NCI-H2196 (cell line): ENCODE data around the gene AFF3.
"Not testable (repeated sequence)": the region's sequence is repeated elsewhere in the genome, so short reads cannot be mapped to it uniquely, and the experiment has no call there.

Experiments
- DNase-seq: peaks from one replicate; lab custom pipeline; 2025; ENCODE audit not compliant: unreplicated experiment; lab: John Stamatoyannopoulos, UW

Gene AFF3

DNA sequence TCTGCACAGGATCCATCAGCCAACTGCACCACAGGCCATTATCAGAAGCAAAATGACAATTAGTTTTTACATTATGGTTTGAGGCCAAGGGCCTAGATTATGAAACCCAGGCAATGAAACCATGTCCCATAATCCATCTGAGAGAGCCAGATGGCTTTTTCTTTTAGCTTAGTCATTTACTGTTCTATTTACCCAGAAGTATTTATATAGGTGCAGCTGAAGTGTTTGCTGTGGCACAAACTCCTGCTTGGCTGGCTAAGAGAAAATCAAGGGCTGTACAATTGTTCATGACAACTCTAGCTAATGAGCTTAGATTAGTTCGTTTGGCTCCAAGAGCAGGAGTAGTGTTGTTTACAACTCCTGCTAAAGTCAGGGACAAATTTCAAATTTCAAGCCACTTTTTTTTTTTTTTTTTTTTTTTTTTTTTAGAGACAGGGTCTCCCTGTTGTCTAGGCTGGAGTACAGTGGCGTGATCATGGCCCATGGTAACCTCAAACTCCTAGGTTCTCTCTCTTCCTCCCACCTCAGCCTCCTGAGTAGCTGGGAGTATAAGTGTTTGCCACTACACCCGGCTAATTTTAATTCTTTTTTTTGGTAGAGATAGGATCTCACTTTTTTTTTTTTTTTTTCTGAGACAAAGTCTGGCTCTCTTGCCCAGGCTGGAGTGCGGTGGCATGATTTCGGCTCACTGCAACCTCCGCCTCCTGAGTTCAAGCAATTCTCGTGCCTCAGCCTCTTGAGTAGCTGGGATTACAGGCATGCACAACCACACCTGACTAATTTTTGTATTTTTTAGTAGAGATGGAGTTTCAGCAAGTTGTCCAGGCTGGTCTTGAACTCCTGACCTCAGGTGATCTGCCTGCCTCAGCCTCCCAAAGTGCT is 634.2 kb downstream of the AFF3 start:
- peak; percentile 90 for DNase-seq

DNA sequence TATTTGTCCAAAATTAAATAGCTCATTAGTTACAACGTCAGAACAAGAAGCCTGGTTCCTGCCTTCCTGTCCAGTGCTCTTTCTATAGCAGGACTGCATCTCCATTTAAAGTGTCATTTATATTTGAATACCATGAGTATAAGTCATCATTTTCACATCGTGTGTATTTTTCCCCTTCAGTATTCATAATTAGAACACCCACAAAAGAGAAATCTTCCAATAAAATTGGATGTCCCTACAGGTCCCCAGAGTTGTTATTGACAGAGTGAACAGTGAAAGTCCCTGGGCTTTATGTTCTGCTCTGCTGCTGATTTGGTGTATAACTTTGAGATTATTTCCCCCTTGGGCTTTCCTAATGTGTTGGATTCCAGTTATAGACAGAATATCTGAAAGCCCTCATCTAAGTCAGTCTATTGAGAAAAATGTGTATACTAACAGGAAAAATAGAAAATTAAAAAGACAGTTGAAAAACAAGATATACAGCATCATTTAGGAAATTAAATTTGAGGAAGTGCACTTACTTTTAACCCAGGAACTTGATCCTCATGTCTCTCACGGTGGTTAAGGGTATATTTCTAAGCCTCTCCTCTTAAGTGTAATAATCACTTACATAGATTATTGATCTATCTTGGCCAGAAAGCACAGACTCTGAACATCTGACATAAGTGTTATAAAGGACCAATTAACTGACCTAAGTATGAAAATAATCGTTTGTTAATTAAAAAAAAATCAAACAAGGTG is 637.4 kb downstream of the AFF3 start:
- DNase-seq: no peak

DNA sequence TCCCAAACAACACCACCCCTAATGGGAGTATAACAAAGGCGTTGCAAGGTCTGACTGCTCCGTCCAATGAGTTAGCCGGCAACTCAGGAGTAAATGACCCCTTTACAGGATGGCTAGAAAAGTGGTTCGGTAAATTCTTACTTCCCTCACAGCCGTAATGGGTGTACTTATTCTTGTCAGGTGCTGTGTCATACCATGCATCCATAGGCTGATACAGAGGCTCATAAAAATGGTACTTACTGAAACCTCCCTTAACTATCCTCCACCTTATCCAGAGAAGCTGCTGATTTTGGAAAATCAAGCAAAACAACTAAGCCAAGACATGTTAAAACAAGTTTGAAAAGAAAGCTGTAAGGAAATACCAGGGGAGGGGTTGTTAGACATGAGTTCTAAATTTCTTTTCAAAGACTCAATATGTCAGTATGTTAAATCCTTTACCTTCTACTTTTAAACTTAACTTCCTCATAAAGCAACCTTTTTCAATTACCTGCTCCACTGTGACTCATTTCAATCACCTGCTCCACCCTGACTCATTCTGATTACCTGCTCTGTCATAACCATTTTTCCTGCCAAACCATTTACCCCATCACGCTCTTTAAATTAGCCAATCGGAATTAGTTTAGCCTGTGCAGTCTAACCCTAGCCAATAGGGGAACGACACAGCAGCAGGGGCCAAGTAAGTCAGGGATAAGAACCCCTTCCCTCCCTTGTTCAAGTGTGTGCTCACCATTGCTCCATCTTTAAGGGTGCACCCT is 638.6 kb downstream of the AFF3 start:
- not testable (repeated sequence) for DNase-seq

DNA sequence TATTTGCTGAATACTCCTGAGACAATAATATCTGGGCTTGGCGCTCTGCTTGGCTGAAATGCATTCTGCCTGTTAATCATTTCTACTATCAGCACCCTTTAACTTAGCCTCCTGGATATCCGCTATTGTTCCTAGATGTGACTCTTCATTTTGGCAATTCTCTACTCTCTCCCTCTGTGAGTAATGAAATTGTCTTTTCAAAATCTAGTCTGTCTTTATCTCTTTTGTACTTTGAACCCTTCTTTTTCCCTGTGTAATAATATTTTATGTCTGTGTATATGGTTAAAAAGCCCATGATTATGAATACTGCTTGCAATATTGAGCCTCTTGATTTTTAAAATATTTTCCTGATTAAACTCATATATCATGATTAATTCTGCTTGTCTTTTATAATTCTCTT is 646.4 kb downstream of the AFF3 start:
- no peak for DNase-seq
